GM06990 (cell line): Measurements from ENCODE around the gene STXBP6.

ENCODE experiments used
- DNase-seq: peaks from one replicate; pipeline ENCODE4 v3.0.0-alpha.2; 2011; ENCODE audit not compliant: insufficient read length; ENCODE audit errors: extremely low read depth
- H3K27me3 ChIP-seq: replicated peaks from 2 replicates; pipeline ENCODE4 v1.6.0; 2011; ENCODE audit warnings: low read length; ENCODE audit not compliant: control insufficient read depth, insufficient read depth
- H3K36me3 ChIP-seq: 2 replicates; pipeline ENCODE4 v1.5.1; 2011; ENCODE audit warnings: low read length; ENCODE audit not compliant: control insufficient read depth, insufficient read depth
- H3K4me3 ChIP-seq: replicated peaks from 2 replicates; pipeline ENCODE4 v1.5.1; 2011; ENCODE audit warnings: low read depth, mild to moderate bottlenecking, control low read depth, low read length
- CTCF ChIP-seq: IDR thresholded peaks from 2 replicates; pipeline ENCODE4 v1.5.1; 2011; ENCODE audit warnings: low read length, control low read depth, mild to moderate bottlenecking, inconsistent platforms; ENCODE audit not compliant: insufficient read depth, poor library complexity, severe bottlenecking

Gene STXBP6

GRCh38 chr14:25049568-25050268 is at the start of gene STXBP6:
Gene STXBP6, minus strand, starts transcription at chr14:25050147. Its CDS starts 75,329 bp downstream, at chr14:24974818.
- TF ChIP-seq CTCF = no peak
- Histone ChIP-seq H3K36me3 (no peaks in the 10 kb centered on the region), H3K4me3 (peak within 1 kb of the TSS; percentile 4; the same call in 1 of the 2 replicates), H3K27me3 (0 out of 2 replicates have a peak, but pooled peaks cover 1% of the 10 kb centered on the region)
- DNase-seq = peak; percentile 24

GRCh38 chr14:25097120-25097519 is 47.2 kb upstream of the STXBP6 start:
- TF ChIP-seq CTCF = no peak
- Histone ChIP-seq H3K36me3 (no peaks in the 10 kb centered on the region), H3K4me3 (no peak overlapping the region), H3K27me3 (no peaks in the 10 kb centered on the region)
- no peak for DNase-seq

GRCh38 chr14:25095736-25096437 is 45.9 kb upstream of the STXBP6 start:
- Histone ChIP-seq H3K27me3 (no peaks in the 10 kb centered on the region), H3K4me3 (no peak overlapping the region), H3K36me3 (no peaks in the 10 kb centered on the region)
- TF ChIP-seq CTCF = no peak
- no peak for DNase-seq

- no peak for TF ChIP-seq CTCF
Observed at GRCh38 chr14:25094171-25094907, 44.4 kb upstream of the STXBP6 start.

GRCh38 chr14:25092258-25092740 is 42.4 kb upstream of the STXBP6 start:
- DNase-seq = no peak
- H3K36me3 ChIP-seq = no peaks in the 10 kb centered on the region
- H3K4me3 ChIP-seq = no peak overlapping the region
- no peak for TF ChIP-seq CTCF
- H3K27me3 ChIP-seq = no peaks in the 10 kb centered on the region

More at GRCh38 chr14:25094171-25094907, 44.4 kb upstream of the STXBP6 start:
- no peaks in the 10 kb centered on the region for H3K27me3 ChIP-seq
- DNase-seq = no peak
- H3K4me3 ChIP-seq = no peak overlapping the region
- no peaks in the 10 kb centered on the region for H3K36me3 ChIP-seq
